Pancreas (tissue), 10 donors: Measurements from ENCODE around the gene SIPA1L2. TPM values are rescaled to one million over a fixed set of nuclear protein-coding genes. Genes with fewer than 3 reads are reported as not detected.
A peak's percentile ranks its signal among the peaks of the same experiment; 100 is the strongest.

ENCODE experiments used
- ATAC-seq, 4 donors: fragments of 200-7000 bp; cut with Tn5 transposase; one replicate each; pipeline versions ENCODE4 v1.8.0 to v1.9.1; 2020; ENCODE audit warnings: mild to moderate bottlenecking in 4 of 4, moderate library complexity in 4 of 4
- DNase-seq, 6 donors: peaks; one replicate each; pipeline ENCODE4 v3.0.0-alpha.2; 2020
- FAIRE-seq: peaks from 2 replicates; lab custom pipeline; 2012; peaks lifted over from hg19 to GRCh38; lab: Jason Lieb, UNC
- H3K27ac ChIP-seq, 4 donors: fragments of 200-600 bp; sonication (generic); 1 replicate in 3 of 4; 2 replicates in 1 of 4; pipeline versions ENCODE4 v1.5.0 to v1.8.0; 2020
- H3K27me3 ChIP-seq, 4 donors: fragments of 200-600 bp; one replicate each; pipeline ENCODE4 v1.8.0; 2021
- H3K36me3 ChIP-seq, 3 donors: fragments of 200-600 bp; sonication (generic) in 1 of 3; one replicate each; pipeline versions ENCODE4 v1.5.0 to v1.8.0; 2020 to 2021
- H3K4me1 ChIP-seq, 3 donors: fragments of 200-600 bp; one replicate each; pipeline ENCODE4 v1.8.0; 2021
- H3K4me3 ChIP-seq, 4 donors: fragments of 200-600 bp; sonication (generic) in 2 of 4; one replicate each; pipeline versions ENCODE4 v1.5.0 to v1.8.0; 2020 to 2021
- H3K9me3 ChIP-seq, 4 donors: fragments of 200-600 bp; one replicate each; pipeline ENCODE4 v1.8.0; 2021
- WGBS, 2 donors: extraction: QIAGEN DNeasy Blood & Tissue Kit; methylation state at CpG; one replicate each; pipeline ENCODE4 v1.1.7; 2013; 5-methylcytosine and 5-hydroxymethylcytosine counted together
- intact Hi-C, 3 donors: fragments of 100-400 bp; cut with DNase I; formaldehyde crosslinking; loops; one replicate each; pipeline versions ENCODE4 v1.11.1 to v1.14.2; 2022
- polyA plus RNA-seq, 2 donors: library from polyadenylated mRNA; stranded (reverse); fragments of 200-250 nt; gene quantifications; one replicate each; pipeline ENCODE4 v1.2.3, GENCODE V29; 2013
- total RNA-seq, 6 donors: library from RNA; stranded (reverse); fragmentation: NEBNext Ultra II Directional in 4 of 6; extraction: Animal tissue kit (Norgen Biotek cat#: 25700) in 4 of 6; gene quantifications; one replicate each; pipeline versions ENCODE4 v1.2.1 to v1.2.4, GENCODE V29; 2021 to 2023
- TF ChIP-seq, protein P1 (sequence below), 4 donors: fragments of 200-600 bp; sonication (generic) in 3 of 4; IDR thresholded peaks; one replicate each; pipeline versions ENCODE4 v1.5.0 to v1.8.0; 2021; ENCODE audit warnings: antibody characterized with exemption in 4 of 4
- donor health status: healthy with polysubstance abuse.
- donor health status: DM: no; HTN: no; CAD: no; lungs with moderate emphysema.
- donor health status: DM: no; HTN: no; CAD: no.
- donor health status: control.
- donor health status: control.
- donor health status: Bipolar disorder and iron deficiency.
- donor health status: DM: yes; HTN: yes; CAD: no.
- donor health status: DM: no; HTN: no; CAD: no.
- donor health status: DM: no; HTN: no; CAD: no.
- donor health status: DM: yes; HTN: yes; CAD: no.

The SIPA1L2 gene, protein sequence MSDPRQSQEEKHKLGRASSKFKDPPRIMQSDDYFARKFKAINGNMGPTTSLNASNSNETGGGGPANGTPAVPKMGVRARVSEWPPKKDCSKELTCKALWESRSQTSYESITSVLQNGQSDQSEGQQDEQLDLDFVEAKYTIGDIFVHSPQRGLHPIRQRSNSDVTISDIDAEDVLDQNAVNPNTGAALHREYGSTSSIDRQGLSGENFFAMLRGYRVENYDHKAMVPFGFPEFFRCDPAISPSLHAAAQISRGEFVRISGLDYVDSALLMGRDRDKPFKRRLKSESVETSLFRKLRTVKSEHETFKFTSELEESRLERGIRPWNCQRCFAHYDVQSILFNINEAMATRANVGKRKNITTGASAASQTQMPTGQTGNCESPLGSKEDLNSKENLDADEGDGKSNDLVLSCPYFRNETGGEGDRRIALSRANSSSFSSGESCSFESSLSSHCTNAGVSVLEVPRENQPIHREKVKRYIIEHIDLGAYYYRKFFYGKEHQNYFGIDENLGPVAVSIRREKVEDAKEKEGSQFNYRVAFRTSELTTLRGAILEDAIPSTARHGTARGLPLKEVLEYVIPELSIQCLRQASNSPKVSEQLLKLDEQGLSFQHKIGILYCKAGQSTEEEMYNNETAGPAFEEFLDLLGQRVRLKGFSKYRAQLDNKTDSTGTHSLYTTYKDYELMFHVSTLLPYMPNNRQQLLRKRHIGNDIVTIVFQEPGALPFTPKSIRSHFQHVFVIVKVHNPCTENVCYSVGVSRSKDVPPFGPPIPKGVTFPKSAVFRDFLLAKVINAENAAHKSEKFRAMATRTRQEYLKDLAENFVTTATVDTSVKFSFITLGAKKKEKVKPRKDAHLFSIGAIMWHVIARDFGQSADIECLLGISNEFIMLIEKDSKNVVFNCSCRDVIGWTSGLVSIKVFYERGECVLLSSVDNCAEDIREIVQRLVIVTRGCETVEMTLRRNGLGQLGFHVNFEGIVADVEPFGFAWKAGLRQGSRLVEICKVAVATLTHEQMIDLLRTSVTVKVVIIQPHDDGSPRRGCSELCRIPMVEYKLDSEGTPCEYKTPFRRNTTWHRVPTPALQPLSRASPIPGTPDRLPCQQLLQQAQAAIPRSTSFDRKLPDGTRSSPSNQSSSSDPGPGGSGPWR (N-terminal part only)
- 10 to 100 TPM in 1 of 6 donors, 1 to 10 TPM in 5; 2.6 to 10.9 (median 5.1) TPM for total RNA-seq
- 1 to 10 TPM; 2.1 to 4.4 TPM for polyA plus RNA-seq

DNA sequence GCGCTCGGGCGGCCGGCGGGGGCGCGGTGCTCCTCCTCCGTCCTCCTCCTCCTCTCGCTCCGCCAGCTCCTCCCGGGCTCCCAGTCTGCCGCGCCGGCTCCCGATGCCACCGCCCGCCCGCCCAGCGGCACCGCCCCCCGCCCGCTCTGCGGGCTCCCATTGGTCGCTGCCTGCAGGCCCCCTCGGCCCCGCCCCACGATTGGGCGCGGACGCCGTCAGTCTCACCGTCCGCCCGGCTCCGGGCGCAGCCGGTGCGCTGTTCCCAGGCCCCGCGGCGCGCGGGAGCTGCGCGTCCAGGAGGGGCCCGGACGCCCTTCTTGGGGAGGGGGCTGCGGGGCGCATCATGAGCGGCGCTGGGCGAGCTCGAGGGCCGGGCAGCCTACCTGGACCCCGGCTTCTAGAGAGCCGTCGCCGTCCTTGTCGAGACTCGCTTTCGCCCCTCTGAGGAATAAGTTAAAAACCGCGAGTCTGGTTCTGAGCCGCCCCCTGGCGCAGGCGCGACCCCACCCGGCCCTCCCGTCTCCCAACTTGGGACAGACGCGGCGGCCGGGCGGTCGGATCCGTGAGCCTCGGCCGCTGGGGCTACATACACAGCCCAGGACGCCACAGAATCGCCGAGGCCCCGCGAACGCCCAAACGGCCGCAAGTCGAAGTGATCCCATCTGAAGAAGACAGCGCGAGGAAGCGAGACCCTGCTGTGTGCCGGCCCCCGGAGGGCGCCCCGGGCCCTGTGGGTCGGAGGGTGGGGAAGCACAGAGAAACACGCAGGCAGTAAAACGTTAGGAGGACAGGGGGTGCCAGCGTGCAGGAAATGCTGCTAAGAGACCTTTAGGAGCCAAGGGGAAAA lies at the start of gene SIPA1L2:
TSS of gene SIPA1L2 (minus strand) at position 87 of the 847 bp plus-strand sequence. CDS start 114,794 bp downstream, outside the sequence.
- no peaks in the 10 kb centered on the region for H3K36me3 ChIP-seq
- H3K4me3 ChIP-seq: peak within 1 kb of the TSS; percentile 39 to 90 (median 69)
- FAIRE-seq (no peak), DNase-seq (peak; percentile 91 to 99 (median 96)), ATAC-seq (peak; percentile 93 to 98 (median 97))
- peaks cover 0 to 2% (median 0%) of the 10 kb centered on the region in 3 donors for H3K4me1 ChIP-seq
- 0% methylated on average over 77 to 98 of the region's 98 CpGs for WGBS, 2 donors
- no peaks in the 10 kb centered on the region for H3K9me3 ChIP-seq
- H3K27ac ChIP-seq: peak within 1 kb of the TSS; percentile 73 to 88 (median 80)
- TF ChIP-seq, protein P1, sequence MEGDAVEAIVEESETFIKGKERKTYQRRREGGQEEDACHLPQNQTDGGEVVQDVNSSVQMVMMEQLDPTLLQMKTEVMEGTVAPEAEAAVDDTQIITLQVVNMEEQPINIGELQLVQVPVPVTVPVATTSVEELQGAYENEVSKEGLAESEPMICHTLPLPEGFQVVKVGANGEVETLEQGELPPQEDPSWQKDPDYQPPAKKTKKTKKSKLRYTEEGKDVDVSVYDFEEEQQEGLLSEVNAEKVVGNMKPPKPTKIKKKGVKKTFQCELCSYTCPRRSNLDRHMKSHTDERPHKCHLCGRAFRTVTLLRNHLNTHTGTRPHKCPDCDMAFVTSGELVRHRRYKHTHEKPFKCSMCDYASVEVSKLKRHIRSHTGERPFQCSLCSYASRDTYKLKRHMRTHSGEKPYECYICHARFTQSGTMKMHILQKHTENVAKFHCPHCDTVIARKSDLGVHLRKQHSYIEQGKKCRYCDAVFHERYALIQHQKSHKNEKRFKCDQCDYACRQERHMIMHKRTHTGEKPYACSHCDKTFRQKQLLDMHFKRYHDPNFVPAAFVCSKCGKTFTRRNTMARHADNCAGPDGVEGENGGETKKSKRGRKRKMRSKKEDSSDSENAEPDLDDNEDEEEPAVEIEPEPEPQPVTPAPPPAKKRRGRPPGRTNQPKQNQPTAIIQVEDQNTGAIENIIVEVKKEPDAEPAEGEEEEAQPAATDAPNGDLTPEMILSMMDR (IDR thresholded peaks at IDR 0.05): peak in 1 of 4 donors; percentile 14
- intact Hi-C loops: loop anchor here in 2 of 3 donors (5.0 to 10.0 kb wide), 4 partner anchors 325 to 763 kb away; partner anchors contain the start of gene NTPCR (in 1 of the 2)
- no peaks in the 10 kb centered on the region for H3K27me3 ChIP-seq

DNA sequence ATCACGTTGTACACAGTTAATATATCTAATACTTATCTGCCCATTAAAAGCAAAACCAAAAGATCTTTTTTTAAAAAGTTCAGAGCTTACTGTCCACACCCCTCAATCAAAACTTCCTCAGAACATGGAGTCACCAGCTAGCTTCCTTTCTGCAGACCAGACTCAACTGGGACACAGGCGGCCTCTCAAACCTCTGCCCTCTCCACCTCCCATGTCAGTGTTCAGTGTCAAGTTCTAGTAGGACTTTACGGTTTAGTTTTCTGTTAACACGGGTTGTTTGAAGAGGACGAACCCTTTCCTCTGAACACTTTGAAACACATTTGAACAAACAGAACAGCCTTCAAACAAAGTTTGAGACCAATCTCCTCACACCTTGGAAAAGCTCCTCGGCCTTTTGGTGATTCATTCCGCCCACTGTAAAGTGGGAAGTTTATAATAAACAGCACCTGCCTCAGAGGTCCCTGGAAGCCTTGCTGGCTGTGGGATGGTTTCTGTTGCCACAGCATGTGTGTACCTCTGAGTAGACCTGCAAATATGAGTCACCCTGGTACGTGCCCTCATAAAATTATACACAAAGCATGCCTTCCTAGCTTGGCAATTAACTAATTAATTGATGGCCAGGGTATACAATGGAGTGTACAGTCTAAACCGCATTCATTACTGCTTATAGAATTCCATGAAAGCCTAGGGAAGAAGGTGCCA lies 48.4 kb upstream of the SIPA1L2 start:
- H3K27me3 ChIP-seq: no peaks in the 10 kb centered on the region
- no peak overlapping the region for H3K4me3 ChIP-seq
- WGBS, 2 donors: 51 to 53% methylated on average over 9 of the region's 9 CpGs
- no peaks in the 10 kb centered on the region for H3K9me3 ChIP-seq
- no peaks in the 10 kb centered on the region for H3K4me1 ChIP-seq
- FAIRE-seq (no peak), DNase-seq (peak in 2 of 6 donors; percentile 21 to 68), ATAC-seq (peak; percentile 53 to 79 (median 72))
- H3K27ac ChIP-seq: no peak overlapping the region
- TF ChIP-seq, protein P1 (IDR thresholded peaks at IDR 0.05): no peak
- intact Hi-C loops: no loop called here
- H3K36me3 ChIP-seq: no peaks in the 10 kb centered on the region

DNA sequence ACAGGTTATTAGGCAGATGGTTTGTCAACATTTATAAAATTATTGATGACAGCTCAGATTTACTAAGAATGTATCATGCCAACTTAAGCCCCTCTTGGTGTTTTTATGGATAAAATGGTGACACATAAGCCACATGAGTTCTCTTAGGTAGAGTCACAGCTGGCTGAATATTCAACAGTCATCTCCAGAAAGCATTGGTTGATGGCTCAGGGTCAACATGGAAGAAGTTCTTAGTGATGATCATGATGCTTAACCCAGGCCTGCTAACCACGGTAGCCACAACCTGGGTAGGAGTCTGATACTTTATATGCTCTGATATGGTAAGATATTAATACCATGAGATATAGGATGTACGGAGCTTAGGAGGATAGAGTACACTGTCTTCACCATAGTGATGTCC lies 46.4 kb upstream of the SIPA1L2 start:
- FAIRE-seq: no peak
- no peak for DNase-seq

More for the DNA sequence above, 46.4 kb upstream of the SIPA1L2 start:
- H3K27ac ChIP-seq: no peak overlapping the region
- 89 to 95% methylated on average over 2 of the region's 2 CpGs for WGBS, 2 donors
- intact Hi-C loops: no loop called here
- TF ChIP-seq, protein P1 (IDR thresholded peaks at IDR 0.05): no peak
- no peaks in the 10 kb centered on the region for H3K4me1 ChIP-seq
- H3K4me3 ChIP-seq: no peak overlapping the region
- no peaks in the 10 kb centered on the region for H3K9me3 ChIP-seq
- ATAC-seq: no peak
- H3K36me3 ChIP-seq: no peaks in the 10 kb centered on the region
- no peaks in the 10 kb centered on the region for H3K27me3 ChIP-seq
